IPS-18a (cell line): ENCODE results near the gene TNPO1.

Source experiments
- H3K27ac ChIP-seq: one replicate; pipeline ENCODE4 v1.5.1; 2013; ENCODE audit warnings: low read length
- H3K27me3 ChIP-seq: one replicate; pipeline ENCODE4 v1.6.1; 2013; ENCODE audit warnings: mild to moderate bottlenecking, low read length; ENCODE audit not compliant: control insufficient read depth, insufficient read depth
- H3K36me3 ChIP-seq: one replicate; pipeline ENCODE4 v1.6.1; 2013; ENCODE audit warnings: low read depth, low read length; ENCODE audit not compliant: control insufficient read depth
- H3K4me1 ChIP-seq: one replicate; pipeline ENCODE4 v1.6.1; 2013; ENCODE audit warnings: low read depth, low read length; ENCODE audit not compliant: control insufficient read depth
- H3K4me3 ChIP-seq: one replicate; pipeline ENCODE4 v1.5.1; 2013; ENCODE audit warnings: low read length
- H3K9ac ChIP-seq: one replicate; pipeline ENCODE4 v1.6.1; 2013; ENCODE audit warnings: mild to moderate bottlenecking, low read length, moderate library complexity
- H3K9me3 ChIP-seq: one replicate; pipeline ENCODE4 v1.6.1; 2013; ENCODE audit warnings: low read depth, low read length; ENCODE audit not compliant: control insufficient read depth

The TNPO1 gene

DNA sequence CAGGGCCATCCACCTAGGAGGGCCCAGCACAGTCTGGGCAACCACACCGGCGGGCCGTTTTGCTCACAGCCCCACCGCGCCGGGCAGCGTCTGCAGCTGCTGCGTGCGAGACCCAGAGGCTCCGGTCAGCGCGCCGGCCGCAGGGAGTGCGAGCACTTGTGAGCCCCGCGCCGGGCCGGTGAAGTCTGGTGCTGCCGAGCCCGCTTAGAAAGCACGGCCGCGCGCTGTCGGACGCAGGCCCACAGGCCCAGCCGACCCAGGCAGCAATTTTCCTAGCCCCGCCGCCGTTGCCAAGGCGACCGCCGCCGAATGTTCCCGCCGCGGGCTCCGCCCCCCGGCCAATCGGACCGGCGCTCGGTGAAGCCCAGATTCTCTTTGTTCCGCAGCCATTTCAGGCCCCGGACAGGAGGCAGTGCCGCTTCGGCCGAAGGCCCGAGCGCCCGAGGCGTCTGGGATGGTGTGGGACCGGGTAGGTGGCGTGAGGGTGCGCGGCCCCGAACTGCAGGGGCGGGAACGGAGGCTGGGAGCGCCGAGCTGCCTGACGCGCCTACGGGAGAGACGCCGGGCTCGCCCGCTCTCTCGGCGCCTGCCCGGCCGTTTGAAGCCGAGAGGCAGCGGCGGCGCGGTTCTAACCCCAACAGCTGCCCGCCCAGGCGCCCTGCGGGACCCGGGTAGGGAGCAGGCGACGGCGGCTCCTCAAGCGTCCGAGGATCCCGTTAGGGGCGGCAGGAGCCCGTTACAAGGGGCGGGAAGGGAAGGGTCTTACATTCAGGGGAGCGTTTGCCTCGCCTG lies at the start of gene TNPO1:
Gene TNPO1 (plus strand): TSS at position 378 of the 792 bp plus-strand sequence. CDS start 77 bp downstream, at position 455.
- H3K36me3 ChIP-seq, result no peaks in the 10 kb centered on the region

DNA sequence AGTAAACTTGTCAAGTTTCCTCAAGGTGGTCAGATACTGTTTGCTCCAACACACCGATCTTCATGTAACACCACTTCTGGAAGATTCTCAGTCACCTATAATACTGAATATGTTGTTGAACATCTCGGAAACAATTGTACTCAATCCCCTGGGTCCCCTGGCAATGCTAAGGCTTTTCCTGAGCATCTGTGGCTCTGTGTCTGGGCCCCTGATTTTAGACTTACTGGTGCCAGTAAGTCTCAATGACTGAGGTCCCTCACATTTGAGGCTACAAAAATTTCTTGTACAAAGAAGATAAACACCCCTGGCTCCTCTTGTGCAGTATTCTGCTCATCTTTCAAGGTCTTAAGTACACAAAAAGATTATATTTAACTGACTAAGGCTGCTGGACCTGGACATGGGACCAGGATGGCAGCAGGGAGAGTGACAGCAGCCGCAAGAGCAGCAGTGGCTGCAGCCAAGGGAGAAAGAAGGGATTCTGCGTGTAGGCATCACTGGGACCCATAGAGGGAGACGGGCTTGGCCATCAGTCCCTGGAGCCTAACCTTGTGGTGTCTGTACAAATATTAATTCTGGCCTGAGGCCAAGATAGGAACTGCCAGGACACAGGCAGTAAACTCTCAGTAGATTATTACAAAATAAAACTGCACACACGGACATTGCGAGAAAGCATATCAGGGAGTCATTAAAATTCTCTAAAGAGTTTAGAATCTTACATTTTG lies 49.0 kb upstream of the TNPO1 start:
- Histone ChIP-seq H3K27me3 (no peaks in the 10 kb centered on the region), H3K9ac (no peak overlapping the region), H3K27ac (no peak overlapping the region), H3K9me3 (no peaks in the 10 kb centered on the region), H3K4me3 (no peak overlapping the region), H3K36me3 (no peaks in the 10 kb centered on the region), H3K4me1 (no peaks in the 10 kb centered on the region)

More for the DNA sequence above, at the start of gene TNPO1:
- H3K9ac ChIP-seq, result peak within 1 kb of the TSS; percentile 92
- H3K4me1 ChIP-seq, result peaks cover 33% of the 10 kb centered on the region
- H3K27me3 ChIP-seq, result no peaks in the 10 kb centered on the region
- H3K27ac ChIP-seq, result peak within 1 kb of the TSS; percentile 52
- H3K9me3 ChIP-seq, result no peaks in the 10 kb centered on the region
- H3K4me3 ChIP-seq, result peak within 1 kb of the TSS; percentile 89

DNA sequence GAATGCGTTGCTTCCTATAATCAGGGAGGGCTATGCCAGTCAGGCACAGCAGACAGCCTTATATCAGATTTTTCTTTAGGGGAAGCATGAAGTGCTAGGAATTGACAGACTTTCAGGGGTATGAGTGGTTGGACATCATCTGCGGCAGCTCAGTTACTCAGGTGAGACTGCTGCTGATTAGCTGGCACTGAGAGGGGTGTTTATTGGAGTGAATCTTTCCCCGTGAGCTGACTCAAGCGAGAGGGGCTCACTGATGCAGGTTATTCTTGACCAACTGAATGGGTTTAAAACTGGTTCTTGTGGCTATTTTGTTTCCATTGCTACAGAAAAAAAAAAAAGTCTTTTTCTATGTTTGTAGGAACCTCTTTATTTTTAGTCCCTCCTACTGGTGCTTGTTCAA lies 46.2 kb upstream of the TNPO1 start:
- Histone ChIP-seq H3K27ac (no peak overlapping the region), H3K27me3 (no peaks in the 10 kb centered on the region), H3K4me1 (no peaks in the 10 kb centered on the region), H3K9me3 (no peaks in the 10 kb centered on the region), H3K4me3 (no peak overlapping the region), H3K36me3 (no peaks in the 10 kb centered on the region), H3K9ac (no peak overlapping the region)

DNA sequence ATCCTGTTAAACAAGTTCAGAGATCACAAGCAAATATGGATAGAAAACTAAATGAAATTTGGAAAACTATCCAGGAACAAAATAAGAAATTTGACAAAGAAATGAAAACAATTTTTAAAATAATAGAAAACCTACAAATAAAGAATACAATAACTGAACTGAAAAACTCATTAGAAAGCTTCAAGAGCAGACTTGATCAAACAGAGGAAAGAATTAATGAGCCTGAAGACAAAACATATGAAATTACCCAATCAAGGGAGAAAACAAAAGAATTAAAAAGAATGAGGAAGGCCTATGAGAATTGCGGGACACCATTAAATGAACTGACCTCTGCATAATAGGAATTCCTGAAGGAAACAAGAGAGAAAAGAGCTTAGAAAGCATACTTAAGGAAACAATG lies 39.8 kb upstream of the TNPO1 start:
- Histone ChIP-seq H3K36me3 (no peaks in the 10 kb centered on the region), H3K27me3 (no peaks in the 10 kb centered on the region), H3K4me1 (no peaks in the 10 kb centered on the region), H3K27ac (no peak overlapping the region), H3K9ac (no peak overlapping the region), H3K4me3 (no peak overlapping the region), H3K9me3 (no peaks in the 10 kb centered on the region)

DNA sequence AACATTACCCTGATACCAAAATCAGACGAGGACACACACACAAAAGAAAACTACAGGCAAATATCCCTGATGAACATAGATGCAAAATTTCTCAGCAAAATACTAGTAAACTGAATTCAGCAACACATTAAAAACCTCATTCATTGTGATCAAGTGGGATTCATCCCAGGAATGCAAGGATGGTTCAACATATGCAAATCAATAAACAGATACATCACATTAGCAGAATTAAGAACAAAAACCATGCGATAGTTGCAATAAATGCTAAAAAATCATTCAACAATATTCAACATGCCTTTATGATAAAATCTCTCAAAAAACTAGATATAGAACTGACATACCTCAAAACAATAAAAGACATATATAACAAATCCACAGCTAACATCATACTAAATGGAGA lies 36.9 kb upstream of the TNPO1 start:
- no peaks in the 10 kb centered on the region for H3K36me3 ChIP-seq
- H3K4me3 ChIP-seq, result no peak overlapping the region
- H3K27ac ChIP-seq, result no peak overlapping the region
- H3K9me3 ChIP-seq, result no peaks in the 10 kb centered on the region
- H3K27me3 ChIP-seq, result no peaks in the 10 kb centered on the region
- H3K9ac ChIP-seq, result no peak overlapping the region
- H3K4me1 ChIP-seq, result no peaks in the 10 kb centered on the region

DNA sequence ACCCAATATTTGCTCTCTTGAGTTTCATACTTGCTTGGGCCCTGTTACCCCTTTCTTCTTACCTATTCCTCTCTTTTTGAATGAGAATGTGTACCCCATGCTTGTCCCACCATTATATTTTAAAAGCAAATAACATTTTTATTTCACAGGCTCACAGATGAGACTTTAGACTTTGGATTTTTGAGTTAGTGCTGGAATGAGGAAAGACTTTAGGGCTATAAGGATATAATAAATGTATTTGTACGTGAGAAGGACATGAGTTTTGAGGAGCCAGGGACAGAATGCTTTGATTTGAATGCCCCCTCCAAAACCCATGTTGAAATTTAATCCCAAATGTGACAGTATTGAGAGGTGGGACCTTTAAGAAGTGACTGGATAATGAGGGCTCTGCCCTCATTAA lies 33.1 kb upstream of the TNPO1 start:
- H3K36me3 ChIP-seq, result no peaks in the 10 kb centered on the region
- H3K4me1 ChIP-seq, result no peaks in the 10 kb centered on the region
- no peak overlapping the region for H3K9ac ChIP-seq
- H3K9me3 ChIP-seq, result no peaks in the 10 kb centered on the region
- no peak overlapping the region for H3K4me3 ChIP-seq
- H3K27me3 ChIP-seq, result no peaks in the 10 kb centered on the region
- no peak overlapping the region for H3K27ac ChIP-seq

DNA sequence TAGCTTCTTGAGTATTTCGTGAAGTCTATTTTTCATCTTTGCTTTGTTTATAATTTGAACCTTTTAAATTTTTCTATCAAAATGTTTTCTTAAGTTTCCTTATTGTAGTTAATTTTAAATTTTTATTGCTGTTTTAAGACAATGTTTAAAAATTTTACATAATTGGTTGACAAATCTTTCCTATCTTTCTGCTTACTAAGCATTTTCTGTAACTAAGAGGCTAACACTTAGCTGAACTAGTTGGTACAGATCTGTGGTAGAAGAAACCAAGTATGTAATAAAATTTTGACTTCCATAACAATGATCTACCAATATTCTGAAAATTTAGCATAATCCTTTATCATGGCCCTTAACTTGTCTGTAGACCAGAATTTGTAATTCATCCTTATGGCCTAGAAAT lies 32.3 kb upstream of the TNPO1 start:
- H3K9me3 ChIP-seq, result no peaks in the 10 kb centered on the region
- no peaks in the 10 kb centered on the region for H3K27me3 ChIP-seq
- H3K9ac ChIP-seq, result no peak overlapping the region
- H3K36me3 ChIP-seq, result no peaks in the 10 kb centered on the region
- no peaks in the 10 kb centered on the region for H3K4me1 ChIP-seq
- H3K4me3 ChIP-seq, result no peak overlapping the region
- H3K27ac ChIP-seq, result no peak overlapping the region

DNA sequence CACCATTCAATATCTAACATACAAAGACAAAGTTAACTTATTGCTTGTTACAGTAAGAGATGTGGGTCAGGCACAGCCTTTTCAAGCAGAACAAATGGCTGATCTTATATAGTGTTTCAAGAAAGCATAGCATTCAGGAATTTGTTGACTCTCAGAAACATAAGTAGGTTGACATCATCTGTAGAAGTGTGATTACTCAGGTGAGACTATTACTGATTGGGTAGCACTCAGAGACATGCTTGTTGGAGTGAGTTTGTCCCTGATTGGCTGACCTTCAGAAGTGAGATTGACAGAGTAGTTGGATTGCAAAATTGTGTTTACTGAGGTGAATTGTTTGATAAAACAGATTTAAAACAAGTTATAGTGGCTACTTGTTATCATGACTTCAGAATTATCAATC lies 30.7 kb upstream of the TNPO1 start:
- Histone ChIP-seq H3K4me1 (no peaks in the 10 kb centered on the region), H3K27ac (no peak overlapping the region), H3K4me3 (no peak overlapping the region), H3K27me3 (no peaks in the 10 kb centered on the region), H3K9me3 (no peaks in the 10 kb centered on the region), H3K9ac (no peak overlapping the region), H3K36me3 (no peaks in the 10 kb centered on the region)

DNA sequence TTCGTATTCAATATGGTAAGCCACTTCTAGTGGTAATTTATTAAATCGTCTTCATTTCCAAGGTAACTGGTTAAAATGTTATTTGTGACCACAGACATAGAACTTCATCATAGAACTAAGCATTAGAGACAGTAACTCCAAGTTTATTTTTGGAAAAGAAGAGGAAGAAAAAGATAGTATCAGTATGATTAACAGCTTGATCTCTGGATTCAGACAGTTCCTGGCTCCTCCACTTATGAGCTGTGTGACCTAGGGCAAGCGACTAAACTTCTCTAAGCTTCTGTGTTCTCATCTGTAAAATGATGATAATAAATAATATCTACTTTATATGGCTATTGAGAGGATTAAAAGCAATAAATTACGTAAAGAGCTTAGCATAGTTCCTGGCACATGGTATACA lies 29.8 kb upstream of the TNPO1 start:
- no peaks in the 10 kb centered on the region for H3K36me3 ChIP-seq
- no peak overlapping the region for H3K27ac ChIP-seq
- H3K27me3 ChIP-seq, result no peaks in the 10 kb centered on the region
- no peaks in the 10 kb centered on the region for H3K4me1 ChIP-seq
- no peaks in the 10 kb centered on the region for H3K9me3 ChIP-seq
- H3K4me3 ChIP-seq, result no peak overlapping the region
- H3K9ac ChIP-seq, result no peak overlapping the region

DNA sequence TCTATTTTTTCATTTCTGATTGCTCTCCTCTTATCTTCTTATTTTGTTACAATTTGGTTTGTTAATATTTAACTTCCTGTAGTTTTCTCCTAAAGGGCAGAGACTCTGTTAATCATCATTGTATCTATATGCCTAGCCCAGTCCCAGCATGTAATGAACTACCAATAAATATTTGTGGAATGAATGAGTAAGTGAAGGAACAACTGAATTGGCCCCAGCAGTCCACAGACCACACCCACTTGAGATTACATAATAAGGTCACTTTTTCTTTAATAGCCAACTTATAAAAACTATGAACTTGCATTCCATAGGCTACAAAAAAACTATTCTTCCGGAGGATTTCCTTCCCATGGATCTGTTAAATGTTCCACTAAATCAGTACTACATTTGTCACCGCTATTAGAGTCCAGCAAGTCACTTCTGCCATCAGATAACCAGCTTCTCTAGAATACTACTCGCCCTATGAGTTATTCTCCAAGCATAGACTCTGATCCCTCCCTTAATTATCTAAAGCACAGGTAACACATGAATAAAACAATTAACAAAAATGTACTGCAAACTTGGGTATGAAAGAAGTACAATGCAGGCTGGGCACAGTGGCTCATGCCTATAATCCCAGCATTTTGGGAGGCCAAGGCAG lies 27.5 kb upstream of the TNPO1 start:
- Histone ChIP-seq H3K4me1 (peaks cover 6% of the 10 kb centered on the region), H3K9ac (no peak overlapping the region), H3K4me3 (no peak overlapping the region), H3K27ac (no peak overlapping the region), H3K27me3 (no peaks in the 10 kb centered on the region), H3K9me3 (no peaks in the 10 kb centered on the region), H3K36me3 (no peaks in the 10 kb centered on the region)

DNA sequence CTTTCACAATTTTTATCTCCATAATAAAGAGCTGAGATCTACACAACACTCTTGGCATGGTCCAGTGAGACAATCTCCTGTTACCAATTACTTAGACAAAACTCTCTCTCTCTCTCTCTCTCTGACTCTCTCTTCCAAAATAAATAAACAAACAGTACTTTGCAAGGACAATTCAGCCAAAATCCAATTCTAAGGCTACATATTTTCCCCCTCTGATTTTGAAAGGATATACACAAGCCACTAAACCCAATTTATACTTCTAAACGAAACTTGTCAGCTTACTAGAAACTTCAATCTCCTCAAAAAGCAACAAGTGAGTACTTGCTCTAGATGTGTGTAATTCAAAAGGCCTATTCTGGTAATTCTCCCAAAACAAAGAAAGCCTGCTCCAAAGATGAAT lies 26.3 kb upstream of the TNPO1 start:
- Histone ChIP-seq H3K27ac (no peak overlapping the region), H3K9me3 (no peaks in the 10 kb centered on the region), H3K4me3 (no peak overlapping the region), H3K9ac (no peak overlapping the region), H3K27me3 (no peaks in the 10 kb centered on the region), H3K36me3 (no peaks in the 10 kb centered on the region), H3K4me1 (peaks cover 6% of the 10 kb centered on the region)
